HG03103 (cell line): ENCODE data around the gene SYT13.
"Not testable (repeated sequence)": the region's sequence is repeated elsewhere in the genome, so short reads cannot be mapped to it uniquely, and the experiment has no call there.

ENCODE experiments used
- ATAC-seq: cut with Tn5 transposase; IDR thresholded peaks from one replicate; pipeline ENCODE4 v1.9.1; 2021; ENCODE audit warnings: low read depth; ENCODE audit not compliant: unreplicated experiment

The SYT13 gene

DNA sequence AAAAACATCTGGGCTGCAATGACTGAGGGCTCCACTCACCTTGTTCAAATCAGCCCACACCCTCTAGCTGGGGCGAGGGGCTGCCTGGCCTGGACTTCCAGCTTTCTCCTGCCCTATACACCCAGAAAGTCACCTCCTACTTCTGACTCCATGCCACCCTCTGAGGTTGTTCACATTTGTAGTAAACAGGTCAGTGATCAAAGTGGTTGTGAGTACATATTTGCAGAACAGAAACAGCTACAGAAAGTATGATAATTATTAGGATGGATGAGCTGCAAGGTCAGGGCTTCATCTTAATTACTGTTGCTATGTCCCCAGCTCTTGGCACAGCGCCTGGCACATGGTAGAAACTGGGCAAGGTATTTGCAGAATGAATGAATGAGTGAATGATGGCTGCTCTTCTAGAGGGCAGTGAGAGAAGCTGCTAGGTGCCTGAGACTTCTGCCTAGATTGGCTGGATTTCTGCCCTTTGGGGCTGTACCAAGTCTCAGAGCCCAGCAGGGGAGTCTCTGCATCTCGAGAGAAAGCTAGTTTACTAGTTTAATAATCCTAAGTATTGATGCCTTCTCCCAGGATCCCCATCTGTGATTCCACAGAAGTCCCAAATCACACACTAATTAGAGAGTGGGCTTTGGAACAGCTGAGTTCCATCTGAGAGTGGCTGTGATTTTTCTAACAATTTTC is 36.0 kb downstream of the SYT13 start:
- no peak for ATAC-seq

DNA sequence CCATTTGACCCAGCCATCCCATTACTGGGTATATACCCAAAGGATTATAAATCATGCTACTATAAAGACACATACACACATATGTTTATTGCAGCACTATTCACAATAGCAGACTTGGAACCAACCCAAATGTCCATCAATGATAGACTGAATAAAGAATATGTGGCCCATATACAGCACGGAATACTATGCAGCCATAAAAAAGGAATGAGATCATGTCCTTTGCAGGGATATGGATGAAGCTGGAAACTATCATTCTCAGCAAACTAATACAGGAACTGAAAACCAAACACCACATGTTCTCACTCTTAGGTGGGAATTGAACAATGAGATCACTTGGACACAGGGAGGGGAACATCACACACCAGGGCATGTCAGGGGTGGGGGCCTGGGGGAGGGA is 36.8 kb downstream of the SYT13 start:
- ATAC-seq: not testable (repeated sequence)

DNA sequence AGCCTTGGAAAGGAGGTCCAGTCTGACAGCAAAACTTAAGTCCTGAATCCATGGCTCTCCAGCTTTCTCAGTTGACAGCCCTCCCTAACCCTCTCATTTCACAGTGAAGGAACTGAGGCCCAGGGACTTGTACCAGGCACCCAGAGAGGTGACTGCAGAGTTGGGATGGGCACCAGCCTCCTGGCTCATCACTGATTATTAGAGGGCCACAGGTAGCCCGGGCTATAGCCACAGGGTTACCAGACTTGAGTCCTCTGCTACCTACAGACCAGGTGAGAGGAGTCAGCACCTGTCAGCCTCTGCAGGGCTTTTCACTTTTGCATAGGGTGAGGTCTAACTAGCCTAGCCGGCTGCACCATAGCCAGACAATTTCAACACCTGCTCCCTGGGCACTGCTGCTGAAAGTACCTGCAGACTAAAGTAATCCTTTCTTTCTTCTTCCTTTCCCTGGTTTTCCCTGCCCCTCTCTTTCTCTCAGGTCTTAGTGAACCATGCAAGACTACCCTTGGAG is 37.6 kb downstream of the SYT13 start:
- no peak for ATAC-seq

DNA sequence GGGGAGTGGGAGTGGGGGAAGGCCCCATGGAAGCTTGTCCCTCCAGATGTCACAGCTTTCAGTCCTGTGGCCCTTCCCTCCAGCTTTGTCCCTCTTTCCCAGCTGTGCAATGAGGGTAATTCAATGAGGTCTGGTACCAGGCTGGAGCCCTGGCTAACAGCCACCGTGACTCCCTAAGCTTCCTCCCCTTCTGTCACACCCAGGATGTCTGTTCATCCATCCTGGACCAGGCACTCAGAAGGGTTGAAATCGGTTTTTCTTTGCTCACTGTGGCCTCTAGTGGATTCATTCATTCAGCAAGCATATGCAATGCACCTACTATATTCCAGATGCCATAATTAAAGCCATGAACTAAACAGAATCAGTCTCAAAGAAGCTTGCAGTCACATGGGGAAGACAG is 38.7 kb downstream of the SYT13 start:
- ATAC-seq: no peak

DNA sequence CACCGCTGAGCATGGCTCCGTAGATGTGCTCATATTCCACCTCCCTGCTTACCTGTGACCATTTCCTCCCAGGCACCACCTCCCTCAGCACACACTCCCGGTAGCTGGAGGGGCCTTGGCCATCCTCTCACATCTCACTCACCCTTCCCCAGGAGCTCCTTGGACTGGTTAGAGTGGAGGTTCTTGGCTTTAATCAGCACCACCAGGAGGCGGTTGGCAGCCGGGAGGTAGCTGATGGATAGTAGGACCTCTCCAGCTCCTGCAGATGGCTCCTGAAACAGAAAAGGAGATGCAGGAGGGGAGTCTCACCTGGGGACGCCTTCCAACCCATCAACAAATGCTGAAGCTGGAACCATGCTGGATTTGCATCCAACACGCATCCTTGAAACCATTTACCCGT is 39.9 kb downstream of the SYT13 start:
- no peak for ATAC-seq

DNA sequence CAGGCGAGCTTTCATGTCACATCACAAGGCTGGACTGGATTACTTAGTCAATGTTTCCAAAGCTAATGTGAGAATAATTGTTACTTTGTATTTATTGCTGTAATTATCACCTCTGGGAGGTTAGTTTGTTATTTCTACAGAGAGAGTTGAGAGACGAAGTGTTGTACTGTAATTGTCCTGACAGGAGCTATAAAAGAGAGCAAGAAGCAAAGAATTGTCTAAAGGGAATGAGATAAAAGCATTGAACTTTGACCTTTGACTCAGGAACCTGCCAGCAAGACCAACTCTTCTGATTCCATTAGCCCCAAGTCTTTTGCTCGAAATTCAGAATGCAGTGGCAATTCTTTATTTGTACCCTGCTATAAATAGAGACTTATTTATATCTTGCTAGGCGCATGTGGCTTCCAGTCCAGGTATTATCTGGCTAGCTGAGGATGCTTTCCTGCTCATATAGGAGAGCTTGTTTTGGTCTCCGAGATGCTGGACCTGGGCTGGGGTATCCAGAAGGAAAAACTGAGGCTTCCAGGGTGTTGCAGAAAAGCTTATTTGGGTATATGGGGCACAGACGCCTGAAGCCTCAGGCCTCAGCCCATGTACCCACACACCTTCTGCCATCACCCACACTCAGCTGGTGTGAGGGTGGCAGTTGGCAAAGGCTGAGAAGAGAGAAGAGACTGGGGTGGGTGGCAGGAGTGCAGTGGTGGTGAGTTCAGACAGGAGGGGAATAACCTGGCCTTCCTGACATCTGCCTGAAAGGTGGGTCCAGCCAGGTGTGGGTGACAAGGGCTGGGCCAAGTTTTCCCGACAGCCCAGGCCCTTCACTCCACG is 40.7 kb downstream of the SYT13 start:
- no peak for ATAC-seq

DNA sequence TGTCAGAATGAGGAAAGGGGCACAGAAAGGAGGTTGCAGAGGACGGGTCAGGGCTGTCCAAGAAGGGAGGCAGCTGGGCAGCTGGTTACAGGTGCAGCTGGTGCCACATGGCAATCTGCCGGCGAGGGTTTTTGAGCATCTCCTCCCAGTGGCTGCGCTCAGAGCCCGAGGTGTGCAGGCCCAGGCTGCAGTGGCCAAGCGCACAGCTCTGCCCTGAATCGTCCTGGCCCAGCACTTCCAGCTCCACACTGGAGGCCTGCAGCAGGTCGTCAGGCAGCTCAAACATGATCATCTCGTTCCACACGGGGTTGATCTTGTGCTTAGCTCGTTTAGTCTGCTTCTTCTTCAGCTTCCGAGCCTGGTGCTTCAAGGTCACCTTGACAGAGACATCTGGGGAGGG is 42.2 kb downstream of the SYT13 start:
- ATAC-seq: no peak

DNA sequence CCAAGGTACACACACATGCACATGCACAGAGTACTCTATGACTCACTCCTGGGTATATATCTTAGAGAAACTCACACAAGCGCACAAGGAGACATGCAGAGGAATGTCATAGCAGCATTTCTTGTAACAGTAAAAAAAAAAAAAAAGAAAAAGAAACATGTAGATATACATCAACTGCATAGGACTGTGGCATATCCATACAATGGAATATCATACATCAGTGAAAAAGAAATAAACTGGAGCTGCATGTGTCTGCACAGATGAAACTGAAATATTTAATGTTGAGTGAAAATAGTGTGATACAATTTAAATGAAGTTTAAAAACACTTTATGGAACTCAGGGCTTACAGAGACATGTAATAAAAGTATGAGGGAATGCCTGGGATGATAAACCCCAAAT is 46.4 kb downstream of the SYT13 start:
- no peak for ATAC-seq

DNA sequence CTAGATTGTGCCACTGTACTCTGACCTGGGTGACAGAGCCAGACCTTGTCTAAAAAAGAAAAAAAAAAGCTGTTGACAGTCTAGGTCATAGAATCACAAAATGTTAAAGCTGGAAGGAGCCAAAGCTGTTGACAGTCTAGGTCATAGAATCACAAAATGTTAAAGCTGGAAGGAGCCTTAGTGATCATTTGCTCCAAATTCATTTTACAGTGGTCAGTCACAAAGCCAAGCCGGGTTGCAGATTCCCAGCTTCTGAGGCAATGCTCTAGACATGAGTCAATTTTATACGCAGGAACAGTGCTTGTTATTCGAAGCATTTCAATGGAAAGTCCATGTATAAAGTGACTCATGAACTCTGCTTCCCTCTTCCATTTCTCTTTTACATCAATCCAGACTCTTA is 47.4 kb downstream of the SYT13 start:
- no peak for ATAC-seq

DNA sequence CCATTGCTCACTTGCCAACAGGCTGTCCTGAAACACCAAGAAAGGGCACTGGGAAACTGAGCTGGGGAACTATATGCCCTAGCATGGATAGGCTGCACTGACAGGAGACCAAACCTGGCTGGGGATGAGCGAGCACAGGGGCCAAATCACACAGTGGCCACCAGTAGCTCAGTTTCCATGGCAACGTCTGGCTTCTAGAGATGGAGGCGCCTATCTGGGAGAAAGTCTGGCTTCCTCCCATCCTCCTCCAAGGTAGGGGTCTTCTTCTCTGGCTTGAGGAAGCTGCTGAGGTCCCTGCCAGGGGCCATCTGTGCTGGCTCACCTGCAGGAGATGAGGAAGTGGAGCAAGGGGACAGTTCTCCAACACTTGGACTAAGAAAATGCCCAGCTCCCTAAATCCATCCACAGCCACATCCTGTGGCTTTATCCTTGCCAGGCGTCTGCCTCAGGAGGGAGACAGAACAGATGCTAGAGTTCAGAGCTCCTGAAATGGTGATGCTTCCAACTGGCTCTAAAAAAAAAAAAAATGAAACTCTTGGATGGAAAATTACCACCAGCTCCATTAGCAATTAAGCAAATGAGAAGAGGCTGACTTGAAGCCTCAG is 48.3 kb downstream of the SYT13 start:
- no peak for ATAC-seq

DNA sequence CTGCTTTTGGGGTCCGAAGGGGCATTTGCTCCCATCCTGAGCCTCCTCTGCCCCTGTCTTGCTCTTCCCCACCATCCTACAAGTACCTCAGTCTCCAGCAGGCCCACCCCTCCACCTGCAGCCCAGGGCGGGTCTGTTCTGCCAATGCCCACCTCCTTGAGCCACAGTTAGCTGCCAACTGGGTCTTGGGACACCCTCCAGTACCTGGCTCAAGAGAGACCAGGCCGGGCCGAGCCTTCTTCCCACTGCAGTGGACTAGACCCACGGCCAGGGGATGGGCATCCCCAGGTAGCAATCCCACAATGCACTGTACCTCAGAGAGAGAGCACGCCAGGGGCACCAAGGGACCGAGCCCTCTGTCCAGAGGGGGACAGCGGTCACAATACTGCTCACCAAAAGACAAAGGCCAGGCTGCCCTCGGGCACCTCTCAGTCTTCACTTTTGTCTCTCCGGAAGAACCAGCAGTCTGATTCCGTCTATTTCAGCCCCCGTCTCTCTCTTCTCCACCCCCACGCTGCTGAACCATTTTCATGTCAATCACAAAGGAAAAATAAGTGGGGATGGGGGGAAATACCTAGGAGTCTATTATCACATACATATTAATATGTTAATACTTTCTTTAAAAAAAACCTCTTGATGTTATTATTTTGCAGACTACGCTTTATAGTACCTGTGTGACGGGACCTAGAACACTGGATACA is 51.7 kb downstream of the SYT13 start:
- no peak for ATAC-seq

DNA sequence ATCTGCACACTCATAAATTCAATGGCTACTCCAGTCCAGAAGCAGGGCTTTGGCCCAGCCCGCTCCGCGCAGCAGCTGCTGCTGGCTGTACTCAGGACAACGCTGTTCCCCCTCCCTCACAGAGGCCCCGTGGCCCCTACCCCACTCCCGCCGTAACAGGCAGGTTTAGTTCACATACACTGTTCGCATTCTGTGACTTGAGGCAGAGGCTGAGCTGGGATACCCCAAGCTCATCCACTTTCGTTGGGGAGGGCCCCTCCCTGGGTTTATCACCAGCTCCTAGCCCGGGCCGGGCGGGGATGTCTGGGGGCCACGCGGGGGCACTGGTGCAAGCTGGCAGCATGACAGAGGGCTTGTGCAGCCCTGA is 52.4 kb downstream of the SYT13 start:
- no peak for ATAC-seq

DNA sequence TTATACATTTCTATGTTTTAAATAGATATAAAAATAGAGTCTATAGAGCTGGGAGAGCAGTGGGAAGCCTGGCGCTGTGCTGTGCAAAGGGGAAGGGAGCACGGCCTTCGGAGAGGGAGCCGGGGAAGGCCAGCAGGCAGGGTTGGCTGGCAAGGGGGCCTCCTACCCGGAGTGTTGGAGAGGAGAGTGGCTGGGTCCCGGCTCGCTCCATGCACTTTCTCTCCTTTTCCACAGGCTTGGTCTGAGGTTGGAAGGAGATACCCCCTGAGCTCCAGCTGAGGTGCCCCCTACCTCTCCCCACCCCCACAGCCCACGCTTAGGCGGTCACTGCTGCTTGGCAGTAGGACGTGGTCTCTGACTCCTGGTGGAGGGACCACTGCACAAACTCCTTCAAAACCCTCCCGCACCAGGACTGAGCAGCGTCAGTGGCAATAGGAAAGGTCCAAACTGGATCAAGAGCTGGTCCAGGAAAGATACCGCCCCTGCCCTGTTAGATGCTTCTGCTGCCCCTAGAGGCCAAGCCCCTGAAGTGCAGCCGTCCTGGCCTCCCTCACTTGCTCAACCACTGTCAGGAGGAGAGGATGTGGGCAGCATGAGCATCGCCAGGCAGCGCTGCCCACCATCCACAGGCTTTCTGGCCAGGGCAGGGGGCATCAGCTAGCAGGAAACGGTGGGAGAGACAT is 52.9 kb downstream of the SYT13 start:
- peak; percentile 60 for ATAC-seq

DNA sequence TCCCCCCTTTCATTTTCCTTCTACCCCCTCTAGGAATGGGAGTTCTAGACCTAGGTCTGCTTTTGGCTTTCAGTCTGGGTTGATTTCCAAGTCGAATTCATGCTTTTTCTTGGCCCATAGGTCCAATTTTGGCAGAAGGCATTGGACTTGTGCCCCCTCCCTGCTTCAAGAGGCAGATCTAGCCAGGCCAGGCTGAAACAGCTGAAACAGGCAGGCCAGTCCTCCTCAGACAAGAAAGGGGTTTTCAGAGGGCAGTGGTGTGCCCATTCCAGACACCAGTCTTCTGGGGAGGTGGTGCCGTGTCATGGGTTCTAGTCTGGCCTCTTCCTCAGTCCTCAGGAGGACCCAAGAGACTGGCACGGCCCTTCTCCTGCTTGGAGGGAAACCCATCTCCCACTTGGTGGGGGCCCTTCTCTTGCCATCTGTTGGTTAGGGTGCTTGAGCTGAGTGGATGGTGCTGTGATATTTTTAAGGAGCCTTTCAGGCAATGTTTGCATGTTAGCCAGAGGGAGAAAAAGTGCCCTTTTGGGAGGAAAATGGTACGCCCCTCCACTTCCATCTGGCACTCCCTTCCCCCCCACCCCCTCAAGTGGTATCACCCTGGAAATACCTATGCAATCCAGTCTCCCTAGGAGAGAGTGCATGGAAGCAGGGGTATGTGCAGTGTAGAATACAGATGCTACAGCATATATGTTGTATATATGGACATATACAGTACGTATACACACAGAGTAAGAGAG is 53.6 kb downstream of the SYT13 start:
- no peak for ATAC-seq

DNA sequence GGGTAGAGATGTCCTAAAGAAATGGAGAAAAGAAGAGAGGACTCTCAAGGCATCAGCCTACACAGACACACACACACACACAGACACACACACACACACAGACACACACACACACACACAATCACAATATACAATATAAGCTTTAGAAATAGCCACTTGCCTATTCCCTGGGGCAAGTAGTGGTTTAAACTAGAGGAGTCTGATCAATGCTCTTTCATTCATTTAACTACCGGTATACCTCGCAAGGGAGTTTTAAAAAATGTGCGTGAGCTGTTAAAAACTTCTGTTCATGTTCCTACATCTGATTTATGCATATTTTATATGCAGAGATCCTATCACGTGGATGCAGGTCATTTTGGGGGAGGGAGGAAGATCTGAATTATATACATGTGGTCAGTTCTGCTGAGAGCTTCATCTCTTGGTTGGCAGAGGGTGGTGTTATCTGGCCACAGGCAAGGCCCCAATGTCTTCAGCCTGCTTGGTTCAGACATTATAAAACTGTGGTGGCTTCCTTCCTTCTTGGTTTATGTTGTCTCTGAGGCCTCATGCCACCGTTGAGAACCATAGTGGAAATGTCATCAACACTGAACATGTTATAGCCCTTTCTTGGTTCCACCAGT is 56.6 kb downstream of the SYT13 start:
- no peak for ATAC-seq

DNA sequence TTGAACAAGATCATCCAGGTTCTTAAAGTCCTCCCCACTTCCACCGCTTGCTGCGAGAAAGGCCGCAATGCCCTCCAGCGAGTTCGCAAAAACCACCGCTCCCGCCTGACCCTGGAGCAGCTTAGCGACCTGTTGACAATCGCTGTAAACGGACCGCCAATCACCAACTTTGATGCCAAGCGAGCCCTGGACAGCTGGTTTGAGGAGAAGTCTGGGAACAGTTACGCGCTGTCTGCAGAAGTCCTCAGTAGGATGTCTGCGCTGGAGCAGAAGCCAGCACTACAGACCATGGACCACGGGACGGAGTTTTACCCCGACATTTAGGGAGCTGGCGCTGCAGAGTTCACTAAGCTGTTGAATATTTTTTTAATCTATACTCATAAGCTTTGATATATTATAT is 58.3 kb downstream of the SYT13 start:
- ATAC-seq: no peak

DNA sequence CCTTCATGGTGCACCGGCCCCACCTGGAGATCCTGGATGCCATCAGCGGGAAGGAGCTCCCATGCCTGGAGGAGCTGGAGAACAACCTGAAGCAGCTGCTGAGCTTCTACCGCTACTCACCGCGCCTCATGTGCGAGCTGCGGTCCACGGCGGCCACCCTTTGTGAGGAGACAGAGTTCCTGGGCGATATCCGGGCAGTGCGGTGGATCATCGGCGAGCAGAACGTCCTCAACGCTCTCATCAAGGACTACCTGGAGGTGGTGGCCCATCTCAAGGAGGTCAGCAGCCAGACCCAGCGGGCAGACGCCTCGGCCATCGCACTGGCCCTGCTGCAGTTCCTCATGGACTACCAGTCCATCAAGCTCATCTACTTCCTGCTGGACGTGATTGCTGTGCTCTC is 59.2 kb downstream of the SYT13 start:
- no peak for ATAC-seq

DNA sequence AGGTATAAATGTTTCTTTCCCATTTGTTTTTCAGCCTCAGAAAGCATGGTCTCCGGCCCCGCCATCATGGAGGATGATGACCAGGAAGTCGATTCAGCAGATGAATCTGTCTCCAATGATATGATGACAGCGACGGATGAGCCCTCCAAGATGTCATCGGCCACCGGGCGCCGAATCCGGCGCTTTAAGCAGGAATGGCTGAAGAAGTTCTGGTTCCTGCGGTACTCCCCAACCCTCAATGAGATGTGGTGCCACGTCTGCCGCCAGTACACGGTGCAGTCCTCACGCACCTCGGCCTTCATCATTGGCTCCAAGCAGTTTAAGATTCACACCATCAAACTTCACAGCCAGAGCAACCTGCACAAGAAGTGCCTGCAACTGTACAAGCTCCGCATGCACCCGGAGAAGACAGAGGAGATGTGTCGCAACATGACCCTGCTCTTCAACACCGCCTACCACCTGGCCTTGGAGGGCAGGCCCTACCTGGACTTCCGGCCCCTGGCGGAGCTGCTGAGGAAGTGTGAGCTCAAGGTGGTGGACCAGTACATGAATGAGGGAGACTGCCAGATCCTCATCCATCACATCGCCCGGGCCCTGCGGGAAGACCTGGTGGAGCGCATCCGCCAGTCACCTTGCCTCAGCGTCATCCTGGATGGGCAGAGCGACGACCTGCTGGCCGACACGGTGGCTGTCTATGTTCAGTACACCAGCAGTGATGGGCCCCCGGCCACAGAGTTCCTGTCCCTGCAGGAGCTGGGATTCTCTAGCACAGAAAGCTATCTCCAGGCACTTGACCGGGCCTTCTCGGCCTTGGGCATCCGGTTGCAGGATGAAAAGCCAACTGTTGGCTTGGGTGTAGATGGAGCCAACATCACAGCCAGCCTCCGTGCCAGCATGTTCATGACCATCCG is 59.9 kb downstream of the SYT13 start:
- no peak for ATAC-seq
